ENCODE results near the gene OR1S1. TPM values are rescaled to one million over a fixed set of nuclear protein-coding genes. Genes with fewer than 3 reads are reported as not detected.
A peak's percentile ranks its signal among the peaks of the same experiment; 100 is the strongest.
"Not testable (repeated sequence)": the region's sequence is repeated elsewhere in the genome, so short reads cannot be mapped to it uniquely, and the experiment has no call there.

The OR1S1 gene
- not detected in 2 replicates for total RNA-seq (2022)
- Bru-seq, nascent RNA: not detected
- BruChase-seq, experiment 1, labeled RNA remaining after a 2-hour chase: not detected
- BruChase-seq, experiment 2, labeled RNA remaining after a 6-hour chase: not detected
- long read RNA-seq: 0 reads

- H3K9me3 ChIP-seq; H3K4me3 Mint-ChIP-seq (ENCODE audit: unreplicated experiment); H3K36me3 Mint-ChIP-seq (ENCODE audit: insufficient read depth, unreplicated experiment); H3K4me1 ChIP-seq; CTCF ChIA-PET; H3K27me3 Mint-ChIP-seq (ENCODE audit: insufficient read depth, unreplicated experiment); H3K27me3 ChIP-seq (replicated peaks; ENCODE audit: control insufficient read depth, insufficient read depth, low read length); H3K4me3 ChIP-seq (ENCODE audit: low read depth, low read length); BruUV-seq (replicated peaks); H3K27ac Mint-ChIP-seq (ENCODE audit: unreplicated experiment); H3K36me3 ChIP-seq (ENCODE audit: control insufficient read depth, insufficient read depth, low read length); POLR2A ChIA-PET; H3K4me1 Mint-ChIP-seq (ENCODE audit: low read depth, unreplicated experiment); intact Hi-C loops (cut with micrococcal nuclease; ENCODE audit: unreplicated experiment); DNase-seq: not testable (repeated sequence)
- peaks cover 11% of the 10 kb centered on the region for H3K9me3 Mint-ChIP-seq (ENCODE audit: unreplicated experiment)
Measured at GRCh38 chr11:58212420-58212819, at the start of gene OR1S1. Gene OR1S1 (plus strand): TSS chr11:58212720.

GRCh38 chr11:58164389-58164788 is 48.1 kb upstream of the OR1S1 start:
- Histone ChIP-seq H3K36me3 (ENCODE audit: control insufficient read depth, insufficient read depth, low read length) (no peaks in the 10 kb centered on the region), H3K4me3 (ENCODE audit: low read depth, low read length) (no peak overlapping the region), H3K9me3 (peaks cover 3% of the 10 kb centered on the region; the same call in 1 of the 2 replicates), H3K4me1 (peaks cover 38% of the 10 kb centered on the region), H3K27me3 (replicated peaks; ENCODE audit: control insufficient read depth, insufficient read depth, low read length) (no peaks in the 10 kb centered on the region)
- no peaks in the 10 kb centered on the region for H3K36me3 Mint-ChIP-seq (ENCODE audit: insufficient read depth, unreplicated experiment)
- H3K27me3 Mint-ChIP-seq (ENCODE audit: insufficient read depth, unreplicated experiment): no peaks in the 10 kb centered on the region
- H3K4me1 Mint-ChIP-seq (ENCODE audit: low read depth, unreplicated experiment): peaks cover 36% of the 10 kb centered on the region
- ChIA-PET POLR2A (no interaction called here), CTCF (interaction anchor here (0.6 kb wide), 1 partner anchor 30 kb away, joined by 4 read pairs; no protein-coding TSS in a partner anchor)
- DNase-seq: no peak
- intact Hi-C loops (cut with micrococcal nuclease; ENCODE audit: unreplicated experiment): no loop called here
- peaks cover 18% of the 10 kb centered on the region for H3K9me3 Mint-ChIP-seq (ENCODE audit: unreplicated experiment)
- TF ChIP-seq, protein P1, sequence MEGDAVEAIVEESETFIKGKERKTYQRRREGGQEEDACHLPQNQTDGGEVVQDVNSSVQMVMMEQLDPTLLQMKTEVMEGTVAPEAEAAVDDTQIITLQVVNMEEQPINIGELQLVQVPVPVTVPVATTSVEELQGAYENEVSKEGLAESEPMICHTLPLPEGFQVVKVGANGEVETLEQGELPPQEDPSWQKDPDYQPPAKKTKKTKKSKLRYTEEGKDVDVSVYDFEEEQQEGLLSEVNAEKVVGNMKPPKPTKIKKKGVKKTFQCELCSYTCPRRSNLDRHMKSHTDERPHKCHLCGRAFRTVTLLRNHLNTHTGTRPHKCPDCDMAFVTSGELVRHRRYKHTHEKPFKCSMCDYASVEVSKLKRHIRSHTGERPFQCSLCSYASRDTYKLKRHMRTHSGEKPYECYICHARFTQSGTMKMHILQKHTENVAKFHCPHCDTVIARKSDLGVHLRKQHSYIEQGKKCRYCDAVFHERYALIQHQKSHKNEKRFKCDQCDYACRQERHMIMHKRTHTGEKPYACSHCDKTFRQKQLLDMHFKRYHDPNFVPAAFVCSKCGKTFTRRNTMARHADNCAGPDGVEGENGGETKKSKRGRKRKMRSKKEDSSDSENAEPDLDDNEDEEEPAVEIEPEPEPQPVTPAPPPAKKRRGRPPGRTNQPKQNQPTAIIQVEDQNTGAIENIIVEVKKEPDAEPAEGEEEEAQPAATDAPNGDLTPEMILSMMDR (IDR thresholded peaks at IDR 0.05; ENCODE audit: insufficient read depth in 1 of 2, low read depth in 1 of 2, low read length in 1 of 2, severe bottlenecking in 1 of 2, unreplicated experiment in 1 of 2): no peak
- no TSS peak for BruUV-seq (replicated peaks)
- peak overlapping the region; percentile 79 for H3K27ac Mint-ChIP-seq (ENCODE audit: unreplicated experiment)
- no peak overlapping the region for H3K4me3 Mint-ChIP-seq (ENCODE audit: unreplicated experiment)

DNA sequence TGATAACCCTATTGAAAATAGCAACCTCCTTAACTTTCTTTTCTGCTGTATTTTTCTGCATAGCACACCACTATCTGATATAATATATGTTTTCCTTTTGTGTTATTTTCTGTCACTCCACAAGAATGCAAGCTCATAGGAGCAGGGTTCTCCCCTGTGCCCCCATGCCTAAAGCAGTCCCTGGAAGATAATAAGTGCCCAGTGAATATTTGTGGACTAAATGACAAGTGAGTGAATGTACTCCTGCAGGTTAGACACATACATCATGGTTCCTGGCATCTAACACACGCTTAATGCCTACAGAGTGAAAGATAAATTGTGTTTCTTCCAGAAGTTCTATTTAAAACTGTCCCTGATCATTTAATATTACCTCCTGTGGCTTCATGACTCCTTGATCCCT is 47.5 kb upstream of the OR1S1 start:
- ChIA-PET CTCF (no interaction called here), POLR2A (no interaction called here)
- BruUV-seq (replicated peaks): TSS peak; percentile 35
- H3K36me3 ChIP-seq (ENCODE audit: control insufficient read depth, insufficient read depth, low read length): no peaks in the 10 kb centered on the region
- TF ChIP-seq, protein P1 (IDR thresholded peaks at IDR 0.05; ENCODE audit: insufficient read depth in 1 of 2, low read depth in 1 of 2, low read length in 1 of 2, severe bottlenecking in 1 of 2, unreplicated experiment in 1 of 2): no peak
- H3K4me1 Mint-ChIP-seq (ENCODE audit: low read depth, unreplicated experiment): peaks cover 36% of the 10 kb centered on the region
- H3K9me3 Mint-ChIP-seq (ENCODE audit: unreplicated experiment): peaks cover 19% of the 10 kb centered on the region
- peak overlapping the region; percentile 79 for H3K27ac Mint-ChIP-seq (ENCODE audit: unreplicated experiment)
- no peaks in the 10 kb centered on the region for H3K27me3 Mint-ChIP-seq (ENCODE audit: insufficient read depth, unreplicated experiment)
- H3K36me3 Mint-ChIP-seq (ENCODE audit: insufficient read depth, unreplicated experiment): no peaks in the 10 kb centered on the region
- no peak overlapping the region for H3K4me3 ChIP-seq (ENCODE audit: low read depth, low read length)
- H3K4me1 ChIP-seq: peaks cover 38% of the 10 kb centered on the region
- DNase-seq: no peak
- peaks cover 3% of the 10 kb centered on the region; the same call in 1 of the 2 replicates for H3K9me3 ChIP-seq
- no peaks in the 10 kb centered on the region for H3K27me3 ChIP-seq (replicated peaks; ENCODE audit: control insufficient read depth, insufficient read depth, low read length)
- H3K4me3 Mint-ChIP-seq (ENCODE audit: unreplicated experiment): peak overlapping the region; percentile 47
- intact Hi-C loops (cut with micrococcal nuclease; ENCODE audit: unreplicated experiment): loop anchor here (1.0 to 5.0 kb wide), 3 partner anchors 27 to 103 kb away; no protein-coding TSS in a partner anchor
